ENCODE measurements around the gene GPBP1L1. TPM values are rescaled to one million over a fixed set of nuclear protein-coding genes. Genes with fewer than 3 reads are reported as not detected.

Gene GPBP1L1
- total and polyA plus RNA-seq, 9 of the 15 experiments (the other 6 are each of a cell fraction or from before 2014, with no cell fraction given) = 86.0 to 216 (median 138) TPM

DNA sequence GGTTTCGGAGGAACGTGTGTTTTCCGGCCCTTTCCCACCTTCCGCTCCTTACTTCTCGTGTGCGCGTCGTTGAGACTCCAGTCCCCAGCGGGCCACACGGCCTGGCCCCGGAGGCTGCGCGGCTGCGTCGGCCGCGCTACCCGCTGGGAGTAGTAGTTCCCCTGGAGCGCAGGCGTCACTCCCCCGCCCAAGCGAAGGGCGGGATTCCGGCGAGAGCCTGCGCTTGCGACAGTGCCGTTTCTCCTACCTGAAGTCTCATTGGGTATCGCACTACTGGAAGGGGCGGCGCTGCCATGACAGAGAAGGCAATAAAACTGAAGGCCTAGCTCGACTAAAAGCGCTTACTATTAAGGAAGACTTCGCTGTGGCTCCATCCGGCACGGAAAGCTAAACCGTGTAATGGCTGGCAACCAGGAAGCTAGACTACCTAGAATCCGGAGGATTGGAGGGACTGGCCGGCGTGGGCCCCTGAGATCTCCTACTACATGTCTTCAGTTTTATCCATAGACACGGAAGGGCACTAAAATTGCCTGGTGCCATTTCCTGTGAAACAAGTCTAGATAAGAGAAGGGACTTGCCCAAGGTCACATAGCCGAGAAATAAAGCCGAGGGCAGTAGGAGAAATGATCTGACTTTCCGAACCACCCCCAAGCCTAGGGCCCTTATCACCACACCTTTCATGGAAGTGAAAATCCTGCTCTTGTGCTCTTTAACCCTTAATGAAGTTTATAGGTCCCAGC lies 851 bp upstream of the GPBP1L1 start (continued):
- TF ChIP-seq ZBTB49 (CRISPR knock-in tag; IDR thresholded peaks at IDR 0.05; ENCODE audit: borderline replicate concordance) (peak; percentile 33; the same call in 1 of the 2 replicates), ZNF707 (CRISPR knock-in tag; conservative IDR thresholded peaks at IDR 0.05) (no peak), PHF8 (IDR thresholded peaks at IDR 0.05; ENCODE audit: borderline replicate concordance, low read length) (peak; percentile 81), POLR2G (IDR thresholded peaks at IDR 0.05; ENCODE audit: low read depth, low read length) (peak; percentile 71), NR4A1 (CRISPR knock-in tag; IDR thresholded peaks at IDR 0.05) (peak; percentile 69; the same call in 1 of the 2 replicates), NR4A1 (tag; IDR thresholded peaks at IDR 0.05) (0 out of 2 replicates have a peak, but pooled peaks have one; percentile 60), E2F3 (CRISPR knock-in tag; IDR thresholded peaks at IDR 0.05) (no peak), NFXL1 (CRISPR knock-in tag; IDR thresholded peaks at IDR 0.05) (no peak), ZFP91 (CRISPR knock-in tag; IDR thresholded peaks at IDR 0.05) (no peak), ZNF778 (CRISPR knock-in tag; IDR thresholded peaks at IDR 0.05) (no peak), PML (IDR thresholded peaks at IDR 0.05; ENCODE audit: low read length) (peak; percentile 87), PTRF (tag; IDR thresholded peaks at IDR 0.05) (no peak), PRDM10 (IDR thresholded peaks at IDR 0.05; ENCODE audit: partially characterized antibody) (peak; percentile 6)
- TF ChIP-seq, protein P1, sequence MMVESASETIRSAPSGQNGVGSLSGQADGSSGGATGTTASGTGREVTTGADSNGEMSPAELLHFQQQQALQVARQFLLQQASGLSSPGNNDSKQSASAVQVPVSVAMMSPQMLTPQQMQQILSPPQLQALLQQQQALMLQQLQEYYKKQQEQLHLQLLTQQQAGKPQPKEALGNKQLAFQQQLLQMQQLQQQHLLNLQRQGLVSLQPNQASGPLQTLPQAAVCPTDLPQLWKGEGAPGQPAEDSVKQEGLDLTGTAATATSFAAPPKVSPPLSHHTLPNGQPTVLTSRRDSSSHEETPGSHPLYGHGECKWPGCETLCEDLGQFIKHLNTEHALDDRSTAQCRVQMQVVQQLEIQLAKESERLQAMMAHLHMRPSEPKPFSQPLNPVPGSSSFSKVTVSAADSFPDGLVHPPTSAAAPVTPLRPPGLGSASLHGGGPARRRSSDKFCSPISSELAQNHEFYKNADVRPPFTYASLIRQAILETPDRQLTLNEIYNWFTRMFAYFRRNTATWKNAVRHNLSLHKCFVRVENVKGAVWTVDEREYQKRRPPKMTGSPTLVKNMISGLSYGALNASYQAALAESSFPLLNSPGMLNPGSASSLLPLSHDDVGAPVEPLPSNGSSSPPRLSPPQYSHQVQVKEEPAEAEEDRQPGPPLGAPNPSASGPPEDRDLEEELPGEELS (CRISPR knock-in tag; IDR thresholded peaks at IDR 0.05; ENCODE audit: borderline replicate concordance) = peak; percentile 65

Measured in K562 (cell line).